GM19455 (cell line): ENCODE measurements around the gene ALKBH6.

Experiments used
- ATAC-seq: cut with Tn5 transposase; IDR thresholded peaks from one replicate; pipeline ENCODE4 v1.9.1; 2021; ENCODE audit not compliant: unreplicated experiment

Gene ALKBH6

DNA sequence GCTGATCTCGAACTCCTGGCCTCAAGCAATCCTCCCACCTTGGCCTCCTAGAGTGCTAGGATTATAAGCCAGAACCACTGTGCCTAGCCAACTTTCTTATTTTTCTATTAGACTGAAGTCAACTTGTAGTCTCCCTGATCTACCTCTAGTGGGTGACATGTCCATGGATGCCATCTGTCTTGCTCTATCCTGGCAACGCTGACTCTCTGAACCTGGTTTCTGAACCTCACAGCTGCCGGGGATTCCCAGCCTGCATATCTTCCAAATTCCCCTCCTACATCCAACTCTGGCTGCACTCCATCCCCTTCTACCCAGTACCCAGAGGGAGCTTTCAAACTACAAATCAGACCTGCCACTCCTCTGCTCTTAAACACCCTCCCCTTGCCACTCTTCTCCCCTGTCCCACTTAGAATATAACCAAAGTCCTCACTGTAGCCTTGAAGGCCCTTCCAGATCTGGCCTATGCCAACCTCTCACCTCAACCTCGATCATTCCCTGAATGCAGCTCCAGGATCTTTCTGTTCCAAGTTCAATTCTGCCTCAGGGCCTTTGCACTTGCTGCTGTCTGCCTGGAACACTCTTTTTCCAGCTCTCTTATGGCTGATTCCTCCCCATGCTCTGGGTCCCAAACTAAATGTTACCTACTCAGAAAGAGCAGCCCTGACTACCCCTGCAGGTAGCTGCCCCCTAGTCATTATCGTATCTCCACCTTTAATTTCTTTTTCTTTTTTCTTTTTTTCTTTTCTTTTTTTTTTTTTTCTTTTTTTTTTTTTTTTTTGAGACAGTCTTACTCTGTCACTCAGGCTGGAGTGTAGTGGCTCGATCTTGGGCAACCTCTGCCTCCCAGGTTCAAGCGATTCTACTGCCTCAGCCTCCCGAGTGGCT, 16.5 kb upstream of the ALKBH6 start:
- no peak for ATAC-seq

DNA sequence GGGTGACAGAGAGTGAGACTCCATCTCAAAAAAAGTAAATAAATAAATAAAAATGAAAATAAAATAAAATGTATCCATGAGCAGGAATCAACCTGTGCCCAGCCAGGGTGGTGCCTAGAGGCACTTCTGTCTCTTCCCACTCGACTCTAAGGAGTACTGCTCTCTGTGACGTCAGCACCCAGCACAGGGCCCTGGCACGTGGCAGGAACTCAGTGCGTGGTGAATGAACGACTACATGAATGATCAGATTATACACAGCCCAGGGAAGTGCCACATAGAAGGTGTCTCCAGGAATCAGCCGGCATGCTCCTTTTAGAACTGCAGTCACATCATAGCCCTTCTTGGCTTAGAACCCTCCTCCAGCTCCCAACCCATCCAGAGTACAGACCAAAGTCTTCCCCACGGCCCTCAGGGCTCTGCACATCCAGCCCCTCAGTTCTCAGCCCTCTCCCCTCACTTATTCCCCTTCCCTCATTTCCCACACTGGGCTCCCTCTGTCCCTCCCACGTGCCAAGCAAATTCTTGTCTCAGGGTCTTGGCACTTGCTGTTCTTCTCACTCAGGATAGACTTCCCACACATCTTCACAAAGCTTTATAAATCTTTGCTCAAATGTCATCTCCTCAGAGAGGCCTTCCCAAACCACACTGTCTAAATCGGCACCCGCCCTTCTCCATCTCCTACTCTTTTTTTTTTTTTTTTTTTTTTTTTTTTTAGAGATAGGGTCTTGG, 14.5 kb upstream of the ALKBH6 start:
- no peak for ATAC-seq

DNA sequence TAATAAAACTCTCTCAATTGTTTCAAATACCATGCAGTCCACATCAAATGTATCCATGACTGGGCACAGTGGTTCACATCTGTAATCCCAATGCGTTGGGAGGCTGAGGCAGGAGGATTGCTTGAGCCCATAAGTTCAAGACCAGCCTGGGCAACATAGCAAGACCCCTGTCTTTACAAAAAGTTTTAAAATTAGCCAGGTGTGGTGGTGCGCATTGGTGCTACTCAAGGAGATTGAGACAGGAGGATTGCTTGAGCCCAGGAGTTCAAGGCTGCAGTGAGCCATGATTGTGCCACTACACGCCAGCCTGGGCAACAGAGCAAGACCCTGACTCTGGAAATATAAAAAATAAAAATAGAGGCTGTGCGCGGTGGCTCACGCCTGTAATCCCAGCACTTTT, 13.7 kb upstream of the ALKBH6 start:
- ATAC-seq, result no peak

DNA sequence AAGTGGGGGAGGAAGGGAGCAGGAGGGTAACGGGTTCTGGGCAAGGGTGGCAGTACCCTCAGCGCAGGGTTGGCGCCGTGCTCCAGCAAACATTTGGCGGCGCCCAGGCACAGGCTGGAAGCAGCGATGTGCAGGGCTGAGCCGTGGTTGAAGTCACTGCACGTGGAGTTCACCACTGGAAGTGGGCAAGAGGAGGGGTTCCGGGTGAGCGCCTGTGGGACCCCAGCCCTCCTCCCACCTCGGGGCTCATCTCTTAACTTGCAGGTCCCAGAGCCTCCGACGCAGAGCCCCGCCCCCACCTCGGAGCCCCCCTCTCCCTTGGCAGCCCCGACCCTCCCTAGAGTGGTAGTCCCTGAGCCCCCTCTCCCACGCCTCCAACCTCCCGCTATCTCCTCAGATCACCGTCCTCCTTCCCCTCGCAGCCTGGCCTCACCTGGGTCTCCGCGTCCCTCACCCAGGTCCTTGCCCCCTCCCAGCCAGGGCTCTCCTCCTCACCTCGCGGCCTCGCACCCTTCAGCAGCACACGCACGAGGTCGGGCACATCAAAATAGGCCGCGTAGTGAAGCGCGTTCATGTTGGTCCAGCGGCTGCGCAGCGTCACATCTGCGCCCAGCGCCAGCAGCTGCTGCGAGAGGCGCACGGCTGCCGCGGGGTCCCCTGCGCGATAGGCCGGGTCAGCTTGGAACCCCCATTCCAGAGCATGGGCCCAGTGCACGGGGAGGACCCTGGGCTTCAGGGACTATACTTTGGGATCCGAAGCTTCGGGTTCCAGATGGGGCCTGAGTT, 12.3 kb upstream of the ALKBH6 start:
- ATAC-seq, result no peak

DNA sequence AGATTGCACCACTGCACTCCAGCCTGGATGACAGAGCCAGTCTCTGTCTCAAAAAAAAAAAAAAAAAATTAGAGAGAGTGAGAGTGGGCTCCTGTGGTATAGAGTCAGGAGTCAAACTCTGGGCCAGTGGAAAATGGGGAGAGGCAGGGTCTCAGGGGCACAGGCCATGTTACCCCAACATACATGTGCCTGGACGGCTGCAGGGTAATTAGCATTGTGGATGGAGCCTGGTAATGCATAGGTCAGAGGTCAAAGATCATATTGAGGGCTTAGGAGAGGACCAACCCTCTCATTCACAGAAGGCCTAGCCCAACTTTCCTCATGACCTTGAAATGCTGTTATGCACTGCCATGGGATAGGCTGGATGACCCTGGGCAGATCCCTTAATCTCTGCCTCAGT, 11.5 kb upstream of the ALKBH6 start:
- no peak for ATAC-seq

DNA sequence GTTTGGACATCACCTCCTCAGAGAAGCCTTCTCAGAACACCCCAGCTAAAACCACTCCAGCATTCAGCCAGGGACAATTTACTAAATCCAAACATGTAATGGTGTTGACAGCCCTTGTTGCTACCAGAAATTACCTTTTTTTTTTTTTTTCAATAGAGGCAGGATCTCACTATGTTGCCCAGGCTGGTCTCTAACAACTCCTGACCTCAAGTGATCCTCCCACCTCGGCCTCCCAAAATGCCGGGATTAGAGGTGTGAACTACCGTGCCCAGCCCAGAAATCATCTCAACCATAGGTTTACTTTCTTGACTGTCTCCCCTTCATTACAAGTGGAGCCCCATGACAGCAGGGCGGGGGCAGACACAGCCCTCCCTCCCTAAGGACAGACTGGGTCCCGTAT, 9.4 kb upstream of the ALKBH6 start:
- no peak for ATAC-seq

DNA sequence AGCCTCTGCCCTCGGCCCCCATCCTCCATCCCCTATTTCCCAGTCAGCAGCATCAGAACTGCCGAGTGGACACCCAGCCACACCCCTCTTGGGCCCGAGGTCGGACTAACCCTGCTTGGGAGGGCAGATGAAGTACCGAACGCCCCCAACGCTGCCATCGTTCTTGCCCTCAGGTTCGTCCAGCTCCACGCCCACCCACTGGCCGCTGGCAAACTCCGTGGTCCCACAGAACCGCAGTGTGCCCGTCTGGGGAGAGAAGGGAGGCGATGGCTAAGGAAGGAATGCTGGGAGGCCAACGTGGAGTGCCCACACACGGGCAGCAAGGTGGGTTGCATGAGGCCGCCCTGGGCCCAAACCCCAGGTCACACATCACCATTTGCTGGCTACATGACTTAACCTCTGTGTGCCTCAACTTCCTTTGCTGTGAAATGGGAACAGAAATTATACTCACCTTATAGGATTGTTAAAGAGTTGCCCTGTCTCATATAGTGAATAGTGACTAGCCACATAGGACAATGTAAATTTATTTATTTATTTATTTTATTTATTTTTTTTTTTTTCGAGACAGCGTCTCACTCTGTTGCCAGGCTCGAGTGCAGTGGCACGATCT, 5.2 kb upstream of the ALKBH6 start:
- ATAC-seq, result no peak

DNA sequence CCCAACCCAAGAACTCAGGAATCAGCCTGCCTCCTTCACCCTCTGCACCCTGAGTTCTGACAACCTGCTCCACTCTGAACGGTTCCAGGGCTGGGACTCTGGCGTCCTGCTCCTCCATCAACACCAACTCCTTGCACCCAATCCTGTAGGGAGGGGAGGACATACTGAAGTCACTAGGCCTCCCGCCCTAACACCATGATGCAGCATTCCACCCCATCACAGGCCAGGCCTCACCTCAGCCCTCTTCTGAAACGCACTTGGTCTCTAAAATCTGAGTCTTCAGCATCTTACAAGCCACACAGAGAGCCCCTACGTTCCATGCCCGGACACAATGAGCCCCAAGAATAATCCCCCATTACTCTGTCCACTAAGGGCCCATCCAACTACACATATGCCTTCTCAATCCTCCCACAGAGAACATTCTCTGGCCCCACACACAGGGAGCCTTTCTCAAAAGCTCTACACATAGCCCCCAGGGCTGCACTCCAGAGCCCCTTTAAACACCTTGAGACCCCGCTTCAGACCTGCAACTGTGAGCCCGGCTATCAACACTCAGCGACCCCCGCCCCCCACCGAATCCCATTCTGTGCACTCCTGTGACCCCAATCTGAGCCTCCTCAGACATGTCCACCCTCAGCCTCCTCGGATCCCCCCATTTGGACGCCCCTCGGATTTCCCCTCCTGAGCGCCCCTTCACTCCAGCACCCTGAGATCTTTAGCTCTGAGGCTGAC, 567 bp downstream of the ALKBH6 start:
- no peak for ATAC-seq

DNA sequence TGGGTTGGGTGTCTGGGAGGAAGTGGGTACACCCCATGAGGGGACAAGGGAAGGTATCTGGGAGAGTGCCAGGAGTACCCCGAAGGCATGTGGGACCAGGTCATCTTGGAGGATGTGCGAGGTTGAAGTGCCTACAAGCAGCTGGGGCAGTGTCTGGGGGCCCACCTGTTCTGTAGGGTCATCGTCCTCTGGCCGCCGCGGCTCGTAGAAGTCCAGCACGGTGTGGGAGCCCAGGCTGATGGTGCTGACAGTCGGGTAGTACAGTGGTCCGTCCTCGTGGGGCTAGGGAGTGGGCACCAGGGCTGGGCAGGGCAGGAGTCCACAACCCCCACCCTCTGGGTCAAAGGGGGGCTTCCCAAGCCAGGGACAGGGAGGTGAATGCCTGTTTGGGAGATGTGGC, 3.6 kb downstream of the ALKBH6 start:
- no peak for ATAC-seq

DNA sequence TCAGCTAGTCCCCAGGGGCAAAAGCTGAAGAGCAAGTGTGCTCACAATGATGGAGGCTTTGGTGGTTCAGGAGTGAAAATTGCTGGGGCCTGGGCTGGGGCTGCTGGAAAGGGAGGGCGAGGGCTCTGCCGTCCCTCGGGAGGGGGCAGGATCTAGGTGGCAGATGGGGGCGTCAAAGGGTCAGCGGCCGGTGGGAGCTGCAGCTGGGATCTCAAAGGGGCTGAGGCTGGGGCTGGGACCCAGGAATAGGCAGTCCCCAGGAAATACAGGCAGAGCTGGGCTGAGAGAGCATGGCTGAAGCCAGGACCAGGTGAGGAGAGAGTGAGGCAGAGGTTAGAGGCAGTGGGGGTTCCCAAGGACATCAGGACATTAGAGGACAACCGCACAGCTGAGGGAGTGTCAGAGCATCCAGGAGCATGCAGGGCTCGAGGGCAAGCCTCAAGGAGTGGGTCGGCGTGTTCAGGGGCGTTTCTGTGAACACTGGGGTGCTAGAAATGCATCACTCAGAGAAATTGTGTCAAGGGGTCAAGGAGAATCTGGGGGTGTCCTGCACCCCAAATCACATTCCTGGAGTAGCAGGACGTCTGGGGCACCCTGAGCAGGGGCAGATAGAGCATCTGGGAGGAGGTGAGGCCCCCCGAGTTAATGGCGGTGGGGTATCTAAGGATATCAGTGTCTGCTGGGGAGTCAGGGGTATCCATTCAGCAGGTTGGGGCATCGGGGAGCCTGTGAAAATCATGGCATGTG, 4.2 kb downstream of the ALKBH6 start:
- no peak for ATAC-seq

DNA sequence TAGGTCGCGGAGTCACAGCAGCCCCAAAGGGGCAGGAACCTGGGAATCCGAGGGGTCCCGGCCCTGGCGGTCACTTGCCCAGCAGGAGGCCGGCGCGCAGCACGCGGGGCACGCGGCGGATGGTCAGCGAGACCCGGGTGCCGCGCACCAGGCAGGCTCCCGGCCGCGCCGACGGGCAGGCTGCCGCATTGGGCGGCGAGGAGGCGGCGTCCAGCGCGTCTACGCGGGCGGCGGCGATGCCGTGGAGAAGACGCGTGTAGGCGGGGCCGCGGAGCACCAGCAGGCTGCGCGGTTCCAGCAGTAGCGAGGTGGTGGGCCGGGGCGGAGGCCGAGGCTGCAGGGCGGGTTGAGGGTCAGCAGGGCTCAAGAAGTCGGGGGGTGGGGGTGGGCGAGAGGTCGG, 4.8 kb downstream of the ALKBH6 start:
- no peak for ATAC-seq

DNA sequence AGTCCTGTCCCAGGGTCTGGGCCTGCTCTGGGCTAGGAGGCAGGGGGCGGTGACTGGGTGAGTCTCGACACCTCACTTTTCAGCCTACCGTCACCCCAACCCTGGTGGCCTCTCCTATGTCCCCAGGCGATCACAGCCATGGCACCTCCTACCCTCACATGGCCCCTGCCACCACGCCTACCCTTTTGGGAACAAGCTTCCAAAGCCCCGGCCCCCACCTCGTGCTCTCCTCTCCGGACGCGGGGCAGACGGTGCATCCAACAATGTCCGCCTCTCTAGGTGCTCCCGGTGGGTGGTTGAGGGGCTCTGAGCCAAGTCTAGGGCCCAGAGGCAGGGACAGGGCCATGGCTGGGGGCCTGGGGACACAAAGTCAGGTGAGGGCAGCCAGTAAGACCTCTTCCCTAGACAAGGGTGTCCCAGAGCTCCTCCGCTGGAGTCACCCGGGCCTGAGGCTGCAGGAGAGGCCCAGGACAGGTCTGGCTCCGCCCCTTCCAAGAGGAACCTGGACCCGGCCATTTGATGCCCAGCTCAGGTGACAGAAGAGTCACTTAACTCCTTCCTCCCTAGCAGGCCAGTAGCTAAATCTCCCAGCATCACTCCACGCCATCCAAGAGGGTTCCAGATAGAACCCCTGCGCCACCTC, 5.6 kb downstream of the ALKBH6 start, which contains the start of gene SYNE4:
SYNE4 (minus strand) TSS at position 478 of the 643 bp plus-strand sequence; CDS start at position 346, 132 bp downstream.
- no peak for ATAC-seq

DNA sequence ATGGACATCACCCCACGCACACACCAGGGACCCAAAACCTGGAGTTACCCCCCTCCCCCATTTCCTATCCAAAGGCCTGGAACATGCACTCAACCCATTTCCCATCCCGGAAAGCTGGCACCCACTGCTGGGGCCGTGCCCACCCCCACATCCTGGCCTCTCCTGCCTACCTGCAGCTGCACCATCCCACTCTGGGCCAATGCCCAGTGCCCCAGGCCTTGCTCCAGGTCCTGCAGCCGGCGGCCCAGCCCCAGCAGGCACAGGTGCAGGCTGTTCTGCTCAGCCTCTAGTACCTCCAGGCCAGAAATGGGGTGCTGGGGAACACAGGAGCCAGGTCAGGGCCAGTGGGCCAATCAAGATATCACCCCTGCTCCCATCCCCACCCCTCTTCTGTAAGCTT, 7.1 kb downstream of the ALKBH6 start:
- no peak for ATAC-seq

DNA sequence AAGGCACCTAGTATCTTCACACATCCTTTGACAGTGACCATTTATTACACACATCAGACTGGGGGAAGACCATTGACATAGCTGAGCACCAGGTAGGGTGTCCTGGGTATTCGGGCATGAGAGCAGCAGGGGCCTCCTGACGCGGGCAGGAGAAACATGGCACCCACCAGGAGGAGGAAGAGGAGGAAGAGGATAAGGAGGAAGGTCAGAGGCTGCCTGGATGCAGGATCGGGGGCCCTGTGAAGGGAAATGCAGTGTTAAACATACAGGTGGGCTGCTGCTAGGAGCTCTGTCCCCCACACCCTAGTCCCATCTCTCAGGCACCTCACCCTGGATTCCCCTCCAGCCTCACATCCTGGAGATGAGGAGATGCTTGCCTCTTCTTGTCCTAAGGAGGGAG, 10.7 kb downstream of the ALKBH6 start:
- no peak for ATAC-seq

DNA sequence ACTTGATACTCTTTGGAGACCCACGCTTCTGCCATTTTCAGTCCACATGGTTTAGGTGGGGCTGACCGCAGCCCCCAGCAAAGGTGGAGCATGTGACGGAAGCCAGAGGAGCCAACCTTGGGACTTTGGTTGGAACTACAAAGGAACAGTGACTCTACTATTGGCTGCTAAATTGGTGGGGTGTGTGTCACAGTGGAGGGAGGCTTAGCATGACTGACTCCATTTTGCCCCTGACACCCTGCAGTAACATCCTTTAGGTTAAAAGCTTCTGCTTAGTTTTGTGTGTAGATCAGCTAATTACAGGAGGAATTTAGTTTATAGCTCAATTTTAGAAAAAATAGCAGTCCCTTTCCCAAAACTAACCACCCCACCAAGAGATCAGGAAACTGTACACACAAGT, 12.4 kb downstream of the ALKBH6 start:
- ATAC-seq, result no peak

DNA sequence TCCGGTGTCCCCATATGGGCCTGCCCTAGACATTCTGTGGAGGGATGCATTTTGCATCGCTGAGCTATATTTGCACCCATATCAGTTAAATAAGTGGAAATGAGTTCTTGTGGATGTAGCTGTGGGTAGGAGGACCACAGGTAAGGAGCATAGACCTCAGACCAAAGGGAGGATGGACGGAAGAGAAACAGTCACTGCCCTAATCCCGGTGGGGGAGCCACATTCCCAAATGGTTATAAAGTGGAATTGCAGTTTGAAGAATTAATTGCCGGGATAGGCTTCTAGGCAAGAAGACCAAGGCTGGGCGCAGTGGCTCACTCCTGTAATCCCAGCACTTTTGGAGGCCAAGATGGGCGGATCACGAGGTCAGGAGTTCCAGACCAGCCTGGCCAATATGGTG, 17.2 kb downstream of the ALKBH6 start:
- no peak for ATAC-seq

DNA sequence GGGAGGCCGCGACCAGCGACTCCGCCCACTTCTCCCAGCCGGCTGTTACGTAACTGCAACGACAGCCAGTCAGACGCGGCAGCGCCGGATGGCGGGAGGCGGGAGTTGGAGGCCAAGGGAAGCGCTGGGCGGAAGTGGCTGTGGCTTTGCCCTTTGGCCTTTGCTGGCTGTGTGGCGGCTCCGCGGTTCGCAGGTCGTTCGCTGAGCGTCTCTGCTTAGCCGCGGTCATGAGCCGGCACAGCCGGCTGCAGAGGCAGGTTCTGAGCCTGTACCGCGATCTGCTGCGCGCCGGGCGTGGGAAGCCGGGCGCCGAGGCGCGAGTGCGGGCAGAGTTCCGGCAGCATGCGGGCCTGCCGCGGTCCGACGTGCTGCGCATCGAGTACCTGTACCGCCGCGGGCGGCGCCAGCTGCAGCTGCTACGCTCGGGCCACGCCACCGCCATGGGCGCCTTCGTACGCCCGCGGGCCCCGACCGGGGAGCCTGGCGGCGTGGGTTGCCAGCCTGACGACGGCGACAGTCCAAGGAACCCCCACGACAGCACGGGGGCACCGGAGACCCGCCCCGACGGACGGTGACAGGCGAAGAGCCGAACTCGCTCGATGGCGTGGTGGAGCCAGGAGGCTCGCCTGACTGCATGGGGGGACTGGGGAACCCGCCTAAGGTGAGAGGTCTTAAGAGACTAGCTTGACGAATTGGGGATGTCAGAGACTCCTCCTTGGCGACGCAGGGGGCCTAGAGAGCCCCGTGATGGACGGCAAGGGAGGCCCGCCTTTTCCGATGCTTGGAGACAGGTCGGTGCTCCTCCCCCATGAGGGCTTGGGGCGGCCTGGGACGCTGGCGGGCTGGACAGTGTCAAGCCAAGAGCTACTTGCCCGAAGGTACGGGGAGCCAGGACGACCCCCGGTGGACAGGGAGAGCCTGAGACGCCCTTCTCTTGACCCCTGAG, 18.7 kb downstream of the ALKBH6 start, which contains the start of gene SDHAF1:
SDHAF1 (plus strand) TSS at position 141 of the 946 bp plus-strand sequence; CDS start at position 228, 87 bp downstream.
- ATAC-seq, result peak; percentile 73
